Activated CD4-positive, alpha-beta T cell treated with anti-CD3 and anti-CD28 coated beads, Interleukin-2, amount 50 U/mL, for 24 hours (primary cell): ENCODE results near the gene CUBN.

Source experiments
- DNase-seq, 2 donors: peaks; one replicate each; pipeline ENCODE4 v3.0.0-alpha.2; 2020; ENCODE audit warnings: low read depth in 1 of 2, low spot score in 1 of 2

The CUBN gene

GRCh38 chr10:16923309-16923708 is 206.3 kb downstream of the CUBN start:
- no peak for DNase-seq

- DNase-seq, result no peak
Measured at GRCh38 chr10:16919121-16919982, 210.3 kb downstream of the CUBN start.

- no peak for DNase-seq
Measured at GRCh38 chr10:16916496-16916895, 213.1 kb downstream of the CUBN start.

- DNase-seq, result no peak
Measured at GRCh38 chr10:16915300-16915699, 214.3 kb downstream of the CUBN start.

- no peak for DNase-seq
Measured at GRCh38 chr10:16913266-16913665, 216.3 kb downstream of the CUBN start.

- DNase-seq, result no peak
Measured at GRCh38 chr10:16910793-16911164, 218.8 kb downstream of the CUBN start.

GRCh38 chr10:16909961-16910792 is 219.4 kb downstream of the CUBN start:
- no peak for DNase-seq

- no peak for DNase-seq
Measured at GRCh38 chr10:16909271-16909767, 220.3 kb downstream of the CUBN start.

- DNase-seq, result no peak
Measured at GRCh38 chr10:16907687-16908086, 221.9 kb downstream of the CUBN start.

- DNase-seq, result no peak
Measured at GRCh38 chr10:16905320-16905719, 224.3 kb downstream of the CUBN start.

- no peak for DNase-seq
Measured at GRCh38 chr10:16904639-16905061, 225.0 kb downstream of the CUBN start.

GRCh38 chr10:16904049-16904448 is 225.6 kb downstream of the CUBN start:
- DNase-seq, result no peak

GRCh38 chr10:16902606-16903005 is 227.0 kb downstream of the CUBN start:
- DNase-seq, result no peak

- DNase-seq, result no peak
Measured at GRCh38 chr10:16901106-16901505, 228.5 kb downstream of the CUBN start.

GRCh38 chr10:16896993-16897392 is 232.6 kb downstream of the CUBN start:
- no peak for DNase-seq

- DNase-seq, result no peak
Measured at GRCh38 chr10:16894821-16895220, 234.8 kb downstream of the CUBN start.

GRCh38 chr10:16893664-16894063 is 235.9 kb downstream of the CUBN start:
- DNase-seq, result no peak

GRCh38 chr10:16891375-16892313 is 238.0 kb downstream of the CUBN start:
- DNase-seq, result peak; percentile 31 to 33

GRCh38 chr10:16890691-16891090 is 238.9 kb downstream of the CUBN start:
- no peak for DNase-seq

- no peak for DNase-seq
Measured at GRCh38 chr10:16887565-16887964, 242.0 kb downstream of the CUBN start.

- no peak for DNase-seq
Measured at GRCh38 chr10:16886031-16886430, 243.6 kb downstream of the CUBN start.
